HCT116 (cell line): ENCODE data around the gene NPDC1. TPM values are rescaled to one million over a fixed set of nuclear protein-coding genes. Genes with fewer than 3 reads are reported as not detected.

Source experiments
- ATAC-seq: fragments of 200-7000 bp; cut with Tn5 transposase; 2 replicates; pipeline ENCODE4 v1.9.1; 2020; ENCODE audit warnings: mild to moderate bottlenecking, moderate library complexity
- BruUV-seq: library from RNA; stranded (reverse); fragments of 400-500 nt; replicated peaks from 2 replicates; lab custom pipeline; 2021; lab: Mats Ljungman, UMichigan
- CTCF ChIA-PET: fragments of 300-600 bp; sonication (Branson Sonifier 250); formaldehyde crosslinking; loops from one replicate; lab custom pipeline; 2021; ENCODE audit warnings: antibody characterized with exemption; lab: Charles Lee
- POLR2A ChIA-PET: fragments of 300-600, 350-600 bp; sonication (Branson Sonifier 250); formaldehyde crosslinking; loops from one replicate; lab custom pipeline; 2021; ENCODE audit warnings: antibody characterized with exemption; lab: Charles Lee
- RAD21 ChIA-PET, 2 experiments: fragments of 300-600 bp; sonication (Branson Sonifier 250); formaldehyde crosslinking; loops; one replicate each; lab custom pipeline; 2023; ENCODE audit warnings: low total read pairs in 2 of 2; ENCODE audit not compliant: uncharacterized antibody in 2 of 2, unreplicated experiment in 2 of 2, low non-redundant PET in 1 of 2; lab: Charles Lee
- DNase-seq: peaks from one replicate; pipeline ENCODE4 v3.0.0-alpha.2; 2010; ENCODE audit warnings: low read depth, low spot score
- H2AFZ ChIP-seq: fragments of 200-600 bp; shearing (Covaris generic), sonication (generic); 2 replicates; pipeline ENCODE4 v1.6.1; 2017; ENCODE audit warnings: low read depth, mixed run types, mixed read lengths, antibody characterized with exemption, low read length; ENCODE audit not compliant: poor library complexity, severe bottlenecking
- H3K27ac ChIP-seq: 2 replicates; pipeline ENCODE4 v1.5.1; 2012; ENCODE audit warnings: low read depth, low read length
- H3K27me3 ChIP-seq: fragments of 200-600 bp; sonication (generic); 2 replicates; pipeline ENCODE4 v1.6.1; 2016; ENCODE audit warnings: mixed run types, low read length, mixed read lengths; ENCODE audit not compliant: insufficient read depth
- H3K36me3 ChIP-seq, 2 experiments: fragments of 200-500 bp in 1 of 2; fragments of 200-600 bp in 1 of 2; sonication (Bioruptor generic) in 1 of 2; sonication (generic) in 1 of 2; 2 replicates each; pipeline versions ENCODE4 v1.5.1 to v1.6.1; 2014 to 2016; ENCODE audit warnings: low read length in 2 of 2, inconsistent platforms in 1 of 2, mixed read lengths in 1 of 2, mixed run types in 1 of 2; ENCODE audit not compliant: insufficient read depth in 2 of 2, control insufficient read depth in 1 of 2
- H3K4me1 ChIP-seq, 2 experiments: fragments of 200-600 bp in 1 of 2; sonication (generic) in 1 of 2; 2 replicates each; pipeline versions ENCODE4 v1.5.1 to v1.6.1; 2012 to 2017; ENCODE audit warnings: low read length in 2 of 2, inconsistent platforms in 1 of 2, mild to moderate bottlenecking in 1 of 2, mixed read lengths in 1 of 2, mixed run types in 1 of 2, moderate library complexity in 1 of 2; ENCODE audit not compliant: insufficient read depth in 2 of 2, control insufficient read depth in 1 of 2
- H3K4me2 ChIP-seq: fragments of 200-600 bp; sonication (generic); 2 replicates; pipeline ENCODE4 v1.6.1; 2017; ENCODE audit warnings: mixed run types, low read length, mixed read lengths
- H3K4me3 ChIP-seq, 2 experiments: fragments of 200-600 bp in 1 of 2; sonication (generic) in 1 of 2; replicated peaks in 1 of 2; 2 replicates each; pipeline ENCODE4 v1.5.1; 2011 to 2016; ENCODE audit warnings: low read length in 2 of 2, control low read depth in 1 of 2, low read depth in 1 of 2, mild to moderate bottlenecking in 1 of 2, mixed read lengths in 1 of 2, mixed run types in 1 of 2
- H3K79me2 ChIP-seq: fragments of 200-600 bp; sonication (generic); 2 replicates; pipeline ENCODE4 v1.6.1; 2017; ENCODE audit warnings: mild to moderate bottlenecking, mixed run types, low read length, moderate library complexity, mixed read lengths; ENCODE audit not compliant: insufficient read depth
- H3K9ac ChIP-seq: fragments of 200-600 bp; sonication (generic); 2 replicates; pipeline ENCODE4 v1.6.1; 2016; ENCODE audit warnings: low read length, mixed read lengths
- H3K9me2 ChIP-seq: fragments of 200-600 bp; sonication (generic), shearing (Covaris generic); 2 replicates; pipeline ENCODE4 v1.6.1; 2017; ENCODE audit warnings: mixed run types, mild to moderate bottlenecking, moderate library complexity; ENCODE audit not compliant: insufficient read depth
- H3K9me3 ChIP-seq, 2 experiments: fragments of 200-500 bp in 1 of 2; fragments of 200-600 bp in 1 of 2; sonication (Bioruptor generic) in 1 of 2; sonication (generic) in 1 of 2; 2 replicates each; pipeline ENCODE4 v1.6.1; 2014 to 2017; ENCODE audit warnings: low read length in 2 of 2, mixed read lengths in 2 of 2, inconsistent platforms in 1 of 2, low read depth in 1 of 2, mild to moderate bottlenecking in 1 of 2, mixed run types in 1 of 2, moderate library complexity in 1 of 2; ENCODE audit not compliant: control insufficient read depth in 1 of 2, insufficient read depth in 1 of 2
- H4K20me1 ChIP-seq: fragments of 200-600 bp; sonication (generic), shearing (Covaris generic); 2 replicates; pipeline ENCODE4 v1.6.1; 2017; ENCODE audit warnings: mixed run types, mild to moderate bottlenecking, moderate library complexity; ENCODE audit not compliant: insufficient read depth
- CEBPB ChIP-seq: IDR thresholded peaks from 2 replicates; pipeline ENCODE4 v1.6.1; 2012; ENCODE audit warnings: low read depth
- POLR2A ChIP-seq: IDR thresholded peaks from 2 replicates; pipeline ENCODE4 v1.7.0; 2011; ENCODE audit warnings: borderline replicate concordance; ENCODE audit not compliant: insufficient read depth, insufficient read length; ENCODE audit errors: extremely low read depth
- POLR2AphosphoS5 ChIP-seq: IDR thresholded peaks from 2 replicates; pipeline ENCODE4 v1.6.1; 2011; ENCODE audit warnings: mild to moderate bottlenecking, low read depth, low read length, moderate library complexity
- SP1 ChIP-seq: IDR thresholded peaks from 2 replicates; pipeline ENCODE4 v1.6.1; 2012; ENCODE audit warnings: low read depth
- intact Hi-C: fragments of 100-400 bp; cut with micrococcal nuclease; formaldehyde crosslinking; loops from 2 replicates; pipeline ENCODE4 v1.10.0; 2022
- total RNA-seq: library from RNA; stranded (reverse); gene quantifications from one replicate; pipeline ENCODE4 v1.2.1, GENCODE V29; 2021; ENCODE audit not compliant: unreplicated experiment
- TF ChIP-seq, protein P1 (sequence below): IDR thresholded peaks from 2 replicates; pipeline ENCODE4 v1.6.1; 2012
- TF ChIP-seq, protein P2 (sequence below): IDR thresholded peaks from 2 replicates; pipeline ENCODE4 v1.6.1; 2012
- TF ChIP-seq, protein P3 (sequence below), 3 experiments: fragments of 200-600 bp in 1 of 3; sonication (generic) in 1 of 3; IDR thresholded peaks in 2 of 3; conservative IDR thresholded peaks in 1 of 3; 2 replicates each; pipeline ENCODE4 v1.5.1; 2012 to 2017; ENCODE audit warnings: low read depth in 2 of 3, low read length in 2 of 3, antibody characterized with exemption in 1 of 3, borderline replicate concordance in 1 of 3, control low read depth in 1 of 3, mild to moderate bottlenecking in 1 of 3, mixed read lengths in 1 of 3, mixed run types in 1 of 3, moderate library complexity in 1 of 3; ENCODE audit not compliant: insufficient read depth in 1 of 3

Gene NPDC1
- total RNA-seq, 1 experiment from 2014 or later: 98.8 TPM

DNA sequence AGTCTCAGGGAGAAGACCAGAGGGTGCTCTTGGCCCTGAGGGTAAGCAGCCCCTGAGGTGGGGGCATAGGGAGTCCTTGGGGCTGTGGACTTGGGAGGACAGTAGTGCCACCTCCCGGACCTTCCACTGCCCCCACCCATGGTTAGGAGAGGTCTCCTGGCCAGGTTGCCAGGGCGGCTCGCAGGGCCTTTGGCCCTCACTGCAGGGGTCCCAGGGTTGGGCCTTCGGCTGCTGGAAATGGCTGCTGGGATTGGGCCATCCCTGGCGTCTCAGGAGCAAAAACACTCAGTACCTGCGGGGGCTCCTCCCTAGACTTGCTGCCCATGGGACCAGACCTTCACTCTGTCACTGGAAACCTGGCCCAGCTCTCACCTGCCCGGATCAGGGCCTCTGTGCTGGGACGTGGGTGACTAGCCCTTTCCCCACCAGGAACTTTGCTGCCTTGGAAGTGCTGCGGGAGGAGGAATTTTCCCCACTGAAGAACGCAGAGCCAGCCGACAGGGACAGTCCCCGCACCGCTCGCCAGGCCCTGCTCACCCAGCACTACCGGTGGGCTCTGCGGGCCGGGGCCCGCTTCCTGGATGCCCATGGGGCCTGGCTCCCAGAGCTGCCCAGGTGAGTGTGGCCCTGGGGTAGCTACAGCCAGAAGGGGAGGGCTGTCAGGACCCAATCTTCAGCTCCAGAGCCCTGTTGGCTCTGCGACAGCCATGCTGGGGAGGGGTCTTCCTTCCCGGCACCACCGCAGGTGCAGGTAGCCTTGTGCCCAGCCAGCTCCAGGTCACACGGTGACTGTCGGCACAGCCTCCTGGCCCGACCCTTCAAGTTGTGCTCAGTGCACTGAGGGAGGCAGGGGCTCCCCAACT lies 34.5 kb upstream of the NPDC1 start:
- TF ChIP-seq, protein P1, sequence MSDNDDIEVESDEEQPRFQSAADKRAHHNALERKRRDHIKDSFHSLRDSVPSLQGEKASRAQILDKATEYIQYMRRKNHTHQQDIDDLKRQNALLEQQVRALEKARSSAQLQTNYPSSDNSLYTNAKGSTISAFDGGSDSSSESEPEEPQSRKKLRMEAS: no peak
- no peak for TF ChIP-seq CEBPB
- TF ChIP-seq, protein P2, sequence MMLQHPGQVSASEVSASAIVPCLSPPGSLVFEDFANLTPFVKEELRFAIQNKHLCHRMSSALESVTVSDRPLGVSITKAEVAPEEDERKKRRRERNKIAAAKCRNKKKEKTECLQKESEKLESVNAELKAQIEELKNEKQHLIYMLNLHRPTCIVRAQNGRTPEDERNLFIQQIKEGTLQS: no peak
- TF ChIP-seq SP1: no peak
- no peak for TF ChIP-seq POLR2AphosphoS5
- no peak for TF ChIP-seq POLR2A
- TF ChIP-seq, protein P3, sequence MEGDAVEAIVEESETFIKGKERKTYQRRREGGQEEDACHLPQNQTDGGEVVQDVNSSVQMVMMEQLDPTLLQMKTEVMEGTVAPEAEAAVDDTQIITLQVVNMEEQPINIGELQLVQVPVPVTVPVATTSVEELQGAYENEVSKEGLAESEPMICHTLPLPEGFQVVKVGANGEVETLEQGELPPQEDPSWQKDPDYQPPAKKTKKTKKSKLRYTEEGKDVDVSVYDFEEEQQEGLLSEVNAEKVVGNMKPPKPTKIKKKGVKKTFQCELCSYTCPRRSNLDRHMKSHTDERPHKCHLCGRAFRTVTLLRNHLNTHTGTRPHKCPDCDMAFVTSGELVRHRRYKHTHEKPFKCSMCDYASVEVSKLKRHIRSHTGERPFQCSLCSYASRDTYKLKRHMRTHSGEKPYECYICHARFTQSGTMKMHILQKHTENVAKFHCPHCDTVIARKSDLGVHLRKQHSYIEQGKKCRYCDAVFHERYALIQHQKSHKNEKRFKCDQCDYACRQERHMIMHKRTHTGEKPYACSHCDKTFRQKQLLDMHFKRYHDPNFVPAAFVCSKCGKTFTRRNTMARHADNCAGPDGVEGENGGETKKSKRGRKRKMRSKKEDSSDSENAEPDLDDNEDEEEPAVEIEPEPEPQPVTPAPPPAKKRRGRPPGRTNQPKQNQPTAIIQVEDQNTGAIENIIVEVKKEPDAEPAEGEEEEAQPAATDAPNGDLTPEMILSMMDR (IDR thresholded peaks at IDR 0.05 in 2 of 3, conservative IDR thresholded peaks at IDR 0.05 in 1 of 3; ENCODE audit: borderline replicate concordance in 1 of 3, insufficient read depth in 1 of 3, low read depth in 2 of 3, low read length in 2 of 3): no peak
- H3K9me3 ChIP-seq: no peaks in the 10 kb centered on the region
- H3K4me2 ChIP-seq: no peak overlapping the region
- no peak for ATAC-seq
- H3K4me1 ChIP-seq: peaks cover 38 to 60% of the 10 kb centered on the region in 2 experiments
- BruUV-seq: no TSS peak
- no peaks in the 10 kb centered on the region for H3K27me3 ChIP-seq
- CTCF ChIA-PET: interaction anchor here (1.1 kb wide), 1 partner anchor 12 kb away, joined by 6 read pairs; no protein-coding TSS in a partner anchor
- no peak for DNase-seq
- intact Hi-C loops: no loop called here
- H3K9ac ChIP-seq: no peak overlapping the region
- no peak overlapping the region for H2AFZ ChIP-seq
- H3K27ac ChIP-seq: no peak overlapping the region
- H4K20me1 ChIP-seq: no peaks in the 10 kb centered on the region
- POLR2A ChIA-PET: no interaction called here
- H3K79me2 ChIP-seq: peaks cover 5% of the 10 kb centered on the region; the same call in 1 of the 2 replicates
- peaks cover 0 to 8% of the 10 kb centered on the region in 2 experiments; a peak in 1 of 4 replicates for H3K36me3 ChIP-seq
- H3K4me3 ChIP-seq: no peak overlapping the region
- H3K9me2 ChIP-seq: no peaks in the 10 kb centered on the region
- RAD21 ChIA-PET: no interaction called here
